DMS153 (cell line): Measurements from ENCODE around the gene ROPN1L.
"Not testable (repeated sequence)": the region's sequence is repeated elsewhere in the genome, so short reads cannot be mapped to it uniquely, and the experiment has no call there.

Source experiments
- DNase-seq: peaks from one replicate; lab custom pipeline; 2025; lab: John Stamatoyannopoulos, UW

Gene ROPN1L

DNA sequence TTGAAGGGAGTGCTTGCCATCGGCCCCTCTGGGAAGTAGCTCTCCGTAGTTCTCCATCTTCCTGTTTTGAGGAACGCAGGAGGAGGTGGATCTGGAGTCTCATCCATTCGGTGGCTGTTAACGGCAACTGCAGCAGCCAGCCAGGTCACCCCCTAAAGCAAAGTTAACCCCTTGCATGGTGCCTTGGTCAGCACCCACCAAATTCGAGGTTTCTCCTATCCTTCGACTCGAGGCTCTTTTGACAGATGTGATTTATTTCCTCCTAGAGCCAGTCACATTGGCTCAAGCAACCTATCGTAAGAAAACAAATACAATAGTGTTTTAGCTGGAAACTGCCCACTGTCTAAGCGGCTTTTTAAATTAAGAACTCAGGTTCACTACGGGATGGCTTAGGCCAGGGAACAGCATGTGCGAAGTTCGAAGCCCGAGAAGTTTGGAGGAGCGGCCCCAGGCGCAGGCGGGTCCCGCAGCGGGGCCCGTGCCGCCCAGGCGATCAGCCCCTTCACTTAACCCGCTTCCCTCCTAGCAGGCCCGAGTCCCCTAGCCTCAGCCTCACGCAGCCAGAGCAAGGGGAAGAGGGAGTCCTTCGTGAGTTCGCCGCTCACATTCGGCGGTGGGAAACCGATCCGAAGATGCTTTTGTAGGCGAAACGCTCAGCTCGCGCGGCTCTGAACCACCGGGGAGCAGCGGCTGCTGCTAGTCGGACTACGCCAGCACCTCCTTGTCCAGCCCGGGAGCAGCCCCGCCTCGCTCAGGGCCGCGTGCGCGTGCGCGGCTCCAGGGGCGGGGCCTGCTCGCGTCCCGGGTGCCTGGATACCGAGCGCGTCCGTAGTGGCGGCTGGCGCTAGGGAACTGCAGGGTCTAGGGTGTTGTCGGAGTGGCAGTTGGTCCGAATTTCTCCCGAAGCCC lies at the start of gene ROPN1L:
ROPN1L (plus strand) TSS at position 797 of the 909 bp plus-strand sequence. CDS start 289 bp downstream, outside the sequence.
- peak; percentile 84 for DNase-seq

DNA sequence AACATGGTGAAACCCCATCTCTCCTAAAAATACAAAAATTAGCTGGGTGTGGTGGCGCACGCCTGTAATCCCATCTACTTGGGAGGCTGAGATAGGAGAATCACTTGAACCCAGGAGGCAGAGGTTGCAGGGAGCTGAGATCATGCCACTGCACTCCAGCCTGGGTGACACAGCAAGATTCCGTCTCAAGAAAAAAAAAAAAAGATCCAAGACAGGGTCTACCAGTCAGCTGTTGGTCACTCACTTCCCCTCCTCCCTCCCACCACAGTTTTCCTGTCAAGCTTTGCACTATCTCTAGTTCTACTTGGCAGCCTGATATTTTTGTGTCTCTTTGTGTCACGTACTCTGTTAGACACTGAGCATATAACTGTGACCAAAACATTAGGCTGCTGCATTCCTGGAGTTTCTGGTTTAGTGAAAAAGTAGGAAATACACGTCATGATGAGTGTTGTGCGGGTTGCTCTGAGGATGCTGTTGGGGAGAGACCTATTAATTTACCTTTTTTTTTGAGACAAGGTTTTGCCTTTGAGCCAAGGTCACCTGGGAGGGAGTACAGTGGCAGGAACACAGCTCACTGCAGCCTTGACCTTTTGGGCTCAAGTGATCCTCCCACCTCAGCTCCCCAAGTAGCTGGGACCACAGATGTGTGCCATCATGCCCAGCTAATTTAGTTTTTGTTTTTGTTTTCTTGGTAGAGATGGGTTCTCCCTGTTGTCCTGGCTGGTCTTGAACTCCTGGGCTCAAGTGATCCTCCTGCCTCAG lies 48.9 kb upstream of the ROPN1L start:
- not testable (repeated sequence) for DNase-seq

DNA sequence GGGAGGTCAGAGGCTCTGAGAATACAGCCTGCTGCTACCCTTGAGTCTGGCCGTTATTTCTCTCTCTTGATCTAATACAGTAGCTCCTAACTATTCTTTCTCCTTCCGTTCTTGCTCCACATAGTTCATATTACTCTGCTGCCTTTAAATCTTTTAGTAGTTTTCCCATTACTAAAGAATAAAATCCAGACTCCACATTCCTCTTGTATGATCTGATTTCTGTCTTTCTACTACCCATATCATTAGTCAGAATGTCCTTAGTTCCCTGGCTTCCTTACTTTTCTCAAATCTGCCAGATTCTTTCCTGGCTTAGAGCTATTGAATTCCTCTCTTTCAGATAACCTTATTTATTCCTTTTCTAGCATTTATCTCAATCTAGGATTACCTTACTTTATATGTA lies 48.2 kb upstream of the ROPN1L start:
- no peak for DNase-seq

DNA sequence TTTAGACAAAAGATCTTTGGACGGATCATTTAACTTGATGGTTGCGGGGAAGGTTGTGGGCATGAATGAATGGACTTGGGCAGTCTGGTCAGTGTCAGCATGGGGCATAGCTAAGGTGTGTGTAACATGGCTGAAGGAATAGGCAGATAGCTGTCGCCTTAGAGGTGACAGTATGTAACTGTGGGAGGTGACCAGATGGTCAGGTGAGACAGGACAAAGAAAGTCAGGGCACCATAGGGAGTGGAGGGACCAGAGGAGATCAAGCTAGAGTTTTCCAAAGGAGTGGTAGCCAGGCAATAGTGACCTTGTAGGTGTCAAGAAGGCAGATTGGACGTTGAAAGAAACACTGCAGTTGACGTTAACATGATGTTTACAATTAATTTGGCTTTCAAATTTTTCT lies 45.1 kb upstream of the ROPN1L start:
- no peak for DNase-seq

DNA sequence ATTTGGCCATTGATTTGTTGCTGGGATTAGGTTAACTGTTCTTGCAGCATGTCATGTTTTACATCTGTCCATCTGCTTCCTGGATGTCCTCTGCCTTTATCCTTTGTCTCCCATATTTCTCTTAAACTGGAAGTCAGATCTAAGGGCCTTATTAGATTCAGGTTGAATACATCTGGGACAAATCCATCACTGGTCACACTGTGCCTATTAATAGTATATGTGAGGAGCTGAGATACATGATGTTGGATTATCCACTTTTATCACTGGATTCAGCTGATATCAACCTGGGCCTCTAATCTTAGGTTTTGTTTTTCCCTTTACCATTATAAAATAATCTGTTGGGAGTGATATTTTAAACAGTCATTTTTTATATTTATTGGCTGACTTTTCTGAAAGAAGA lies 41.8 kb upstream of the ROPN1L start:
- no peak for DNase-seq

DNA sequence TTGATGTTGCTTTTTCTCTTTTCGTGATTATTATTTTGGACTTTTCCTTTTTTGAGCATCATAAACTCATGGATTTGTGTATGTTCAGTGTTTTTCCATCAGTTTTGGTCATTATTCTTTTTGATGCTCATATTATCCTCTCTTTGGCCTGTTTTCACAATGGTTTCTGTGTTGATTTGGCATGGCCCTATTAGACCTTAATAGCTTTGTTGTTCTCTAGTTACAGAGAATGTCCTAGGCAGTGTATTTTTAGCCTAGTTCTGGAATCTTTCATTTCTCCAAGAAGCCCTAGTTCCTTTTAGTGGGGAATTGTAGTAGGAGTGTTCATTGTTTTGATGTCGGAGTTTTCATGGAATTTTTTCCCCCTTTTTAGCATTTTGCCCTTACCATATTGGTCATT lies 41.3 kb upstream of the ROPN1L start:
- no peak for DNase-seq

DNA sequence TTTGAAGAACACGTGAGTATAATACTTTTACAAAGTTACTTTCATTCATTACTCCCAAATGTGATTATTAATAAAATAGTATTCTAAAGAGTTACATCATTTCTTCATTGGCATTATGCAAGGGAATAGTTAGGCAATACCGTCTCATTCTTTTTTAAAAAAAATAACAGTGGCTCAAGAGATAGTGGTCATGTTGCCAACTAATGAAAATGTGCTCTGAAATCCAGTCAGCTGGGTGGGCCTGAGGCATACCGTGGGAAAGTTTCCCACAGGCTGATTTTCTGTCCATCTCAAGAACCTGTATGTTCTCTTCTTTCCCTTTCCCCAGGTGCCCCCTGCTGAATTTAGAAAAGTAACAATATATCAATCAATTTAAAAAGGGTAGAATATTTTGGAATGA lies 40.8 kb upstream of the ROPN1L start:
- DNase-seq: no peak

DNA sequence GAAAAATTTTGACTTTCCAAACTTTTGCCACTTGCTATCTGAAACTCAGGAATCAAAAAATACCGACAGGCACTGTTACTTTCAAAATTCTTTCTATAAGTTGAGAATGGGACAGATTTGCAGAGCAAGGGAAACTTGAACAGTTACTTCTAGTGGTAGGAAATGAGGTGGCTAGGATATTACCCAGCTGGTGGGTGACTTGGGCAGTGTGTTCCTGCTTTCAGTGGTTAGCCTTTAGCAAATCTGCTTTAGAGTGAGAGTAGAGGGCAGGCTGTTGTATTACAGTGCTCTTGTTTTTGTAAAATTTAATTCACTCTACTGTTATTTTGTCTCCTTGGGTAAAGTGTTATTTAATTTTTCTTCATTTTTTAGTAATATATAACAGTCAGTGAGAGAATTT lies 40.2 kb upstream of the ROPN1L start:
- DNase-seq: no peak

DNA sequence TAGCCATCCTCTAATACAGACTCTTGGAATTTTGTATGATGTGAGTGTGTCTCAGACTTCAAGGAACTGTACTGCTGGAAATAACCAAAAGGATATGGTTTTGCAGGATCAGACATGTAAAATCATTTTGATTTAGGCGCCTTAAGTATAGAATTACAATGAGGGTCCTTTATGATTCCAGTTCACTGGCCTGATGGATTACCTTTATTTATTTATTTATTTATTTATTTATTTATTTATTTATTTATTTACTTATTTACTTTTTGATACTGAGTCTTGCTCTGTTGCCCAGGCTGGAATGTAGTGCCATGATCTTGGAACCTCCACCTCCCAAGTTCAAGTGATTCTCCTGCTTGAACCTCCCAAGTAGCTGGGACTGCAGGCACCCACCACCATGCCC lies 37.9 kb upstream of the ROPN1L start:
- DNase-seq: no peak

DNA sequence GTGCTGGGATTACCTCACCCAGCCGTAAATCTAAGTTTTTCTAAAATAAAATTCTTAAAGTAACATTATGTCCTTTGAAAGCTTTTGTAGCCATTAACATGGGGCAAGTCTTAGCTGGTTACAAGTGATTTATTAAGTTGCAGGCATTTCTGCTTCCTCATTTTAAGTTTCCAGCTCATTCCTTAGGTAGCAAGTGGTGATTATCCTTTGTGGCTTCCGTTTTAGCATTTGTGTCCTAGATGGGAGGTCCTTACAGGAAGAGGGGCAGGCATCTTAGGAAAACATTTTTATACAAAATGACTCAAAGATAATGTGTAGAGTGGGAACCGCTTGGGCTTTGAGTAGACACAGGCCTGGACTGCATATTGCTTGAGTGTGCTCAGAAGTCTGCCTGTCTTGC lies 35.0 kb upstream of the ROPN1L start:
- no peak for DNase-seq

DNA sequence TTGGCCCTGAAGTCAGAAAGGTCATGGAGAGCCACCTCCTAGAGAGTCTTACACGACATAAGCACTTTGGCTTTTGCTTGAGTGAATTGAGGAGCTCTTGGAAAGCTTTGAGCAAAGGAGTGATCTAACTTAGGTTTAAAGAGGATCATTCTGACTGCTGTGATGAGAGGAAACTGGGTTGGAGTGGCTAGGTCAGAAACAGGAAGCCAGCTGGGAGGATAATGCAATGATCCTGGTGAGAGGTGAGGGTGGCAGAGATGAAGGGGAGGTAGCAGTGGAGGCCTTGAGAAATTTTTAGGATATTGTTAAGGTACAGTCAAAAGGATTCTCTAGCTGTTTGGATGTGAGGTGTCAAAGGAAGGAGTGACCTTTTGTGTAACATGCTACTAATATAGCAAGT lies 32.2 kb upstream of the ROPN1L start:
- no peak for DNase-seq

DNA sequence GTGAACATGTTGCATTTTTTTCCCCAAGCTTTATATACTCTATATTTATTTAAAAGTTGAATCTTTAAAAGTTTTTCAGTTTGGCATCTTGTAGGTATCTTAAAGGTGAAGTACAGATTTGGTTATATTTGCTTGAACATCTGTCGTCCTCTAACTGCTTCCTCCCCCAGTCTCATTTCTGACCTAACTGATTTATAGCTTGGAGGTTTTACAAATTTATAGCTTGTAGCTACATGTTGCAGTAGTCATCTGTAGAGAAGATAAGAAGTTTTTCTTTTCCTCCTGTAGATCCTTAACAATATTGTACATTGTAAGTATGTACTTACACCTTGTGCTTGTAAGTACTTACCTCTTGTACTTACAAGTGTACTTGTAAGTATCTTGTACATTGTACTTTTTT lies 31.0 kb upstream of the ROPN1L start:
- DNase-seq: no peak

DNA sequence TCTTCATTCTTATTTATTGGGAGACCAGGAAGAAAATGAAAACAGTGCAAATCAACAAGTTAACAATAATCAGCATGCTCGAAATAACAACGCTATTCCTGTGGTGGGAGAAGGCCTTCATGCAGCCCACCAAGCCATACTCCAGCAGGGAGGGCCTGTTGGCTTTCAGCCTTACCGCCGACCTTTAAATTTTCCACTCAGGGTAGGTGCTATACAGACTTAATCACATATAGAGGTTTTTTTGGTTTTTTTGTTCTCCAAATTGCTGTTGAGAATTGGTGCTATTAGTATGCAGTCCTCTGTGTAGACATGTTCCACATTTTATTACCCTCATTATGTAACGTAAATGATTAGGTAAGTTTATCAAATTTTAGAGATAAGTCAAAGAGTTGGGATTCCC lies 30.3 kb upstream of the ROPN1L start:
- no peak for DNase-seq

DNA sequence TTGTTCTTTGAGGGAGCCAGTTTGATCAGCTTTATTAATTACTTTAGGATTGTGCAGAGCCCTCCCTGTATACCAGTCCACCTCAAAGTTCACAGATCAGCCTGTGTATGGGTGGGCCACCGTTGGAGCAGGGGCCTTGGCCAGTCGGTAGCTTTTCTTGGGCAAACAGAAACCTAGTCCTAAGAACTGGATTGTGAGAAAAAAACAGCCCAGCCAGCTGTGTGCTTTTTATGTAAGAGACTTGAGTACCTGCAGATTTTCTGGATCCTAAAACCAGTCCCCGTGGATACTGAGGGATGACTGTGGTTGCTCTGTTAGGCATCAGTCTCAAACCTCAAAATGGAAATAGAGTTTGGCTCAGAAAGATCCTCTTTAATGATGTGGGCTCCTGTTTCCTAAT lies 24.8 kb upstream of the ROPN1L start:
- no peak for DNase-seq

DNA sequence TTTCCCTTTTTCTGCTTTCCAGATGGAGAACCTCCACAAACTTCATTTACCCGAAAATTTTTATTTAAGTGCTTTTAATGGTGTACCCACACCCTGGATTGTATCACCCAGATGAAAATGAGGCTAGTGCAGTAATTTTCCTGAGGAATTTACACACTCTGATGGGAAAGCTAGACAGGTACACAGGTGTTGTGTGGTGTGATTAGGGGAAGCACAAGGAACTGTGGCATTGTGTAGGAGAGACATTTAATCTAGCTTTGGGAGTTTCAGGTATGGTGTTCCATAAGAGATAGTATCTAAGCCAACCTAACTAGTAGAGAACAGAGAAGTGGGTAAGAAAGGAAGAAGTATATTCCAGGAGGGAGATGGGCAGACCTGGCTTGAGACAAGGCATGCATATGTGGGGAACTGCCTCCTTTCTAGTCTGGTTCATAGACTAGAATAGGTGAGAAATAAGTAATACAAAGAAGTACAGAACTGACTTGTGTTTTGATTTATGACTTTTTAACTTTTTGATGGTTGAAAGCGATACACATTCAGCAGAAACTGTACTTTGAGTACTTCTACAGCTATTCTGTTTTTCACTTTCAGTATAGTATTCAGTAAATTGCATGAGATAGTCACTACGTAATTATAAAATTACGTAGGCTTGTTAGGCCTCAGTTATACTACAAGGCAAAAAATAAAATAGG lies 22.9 kb upstream of the ROPN1L start:
- DNase-seq: no peak

DNA sequence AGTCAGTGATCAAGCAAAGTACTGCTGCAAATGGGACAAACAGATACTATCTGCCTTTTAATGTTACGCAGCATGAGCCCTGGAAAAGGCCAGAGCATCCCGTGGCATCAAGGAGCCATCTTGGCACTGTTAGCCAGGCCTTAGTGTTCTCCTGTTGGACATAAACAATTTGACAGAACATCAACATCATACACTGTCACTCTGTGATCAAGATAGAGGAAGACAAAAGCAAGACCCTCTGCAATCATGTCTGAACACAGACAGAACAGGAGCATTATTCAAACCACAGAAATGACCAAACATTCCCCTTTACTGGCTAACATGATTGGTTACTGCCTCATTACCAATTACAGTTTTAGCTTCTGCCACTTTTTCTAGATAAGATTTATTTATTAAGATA lies 21.2 kb upstream of the ROPN1L start:
- no peak for DNase-seq

DNA sequence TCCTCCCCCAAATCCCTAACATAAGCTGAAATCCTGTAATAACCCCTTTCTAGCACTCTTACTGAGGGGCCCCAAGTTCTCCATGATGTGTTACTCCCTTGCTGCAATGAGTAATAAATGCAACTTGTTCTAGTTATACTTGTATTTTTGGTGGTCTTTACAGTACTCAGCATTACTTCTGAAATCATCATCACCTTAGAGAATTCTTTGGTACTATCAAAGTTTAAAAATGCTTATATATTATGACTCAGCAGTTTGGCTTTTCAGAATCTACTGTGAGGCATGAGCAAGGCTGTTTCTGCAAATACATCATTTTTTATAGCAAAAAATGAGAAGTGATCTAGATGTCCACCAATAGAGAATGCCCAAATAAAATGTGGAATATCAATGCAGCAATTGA lies 20.7 kb upstream of the ROPN1L start:
- DNase-seq: no peak

DNA sequence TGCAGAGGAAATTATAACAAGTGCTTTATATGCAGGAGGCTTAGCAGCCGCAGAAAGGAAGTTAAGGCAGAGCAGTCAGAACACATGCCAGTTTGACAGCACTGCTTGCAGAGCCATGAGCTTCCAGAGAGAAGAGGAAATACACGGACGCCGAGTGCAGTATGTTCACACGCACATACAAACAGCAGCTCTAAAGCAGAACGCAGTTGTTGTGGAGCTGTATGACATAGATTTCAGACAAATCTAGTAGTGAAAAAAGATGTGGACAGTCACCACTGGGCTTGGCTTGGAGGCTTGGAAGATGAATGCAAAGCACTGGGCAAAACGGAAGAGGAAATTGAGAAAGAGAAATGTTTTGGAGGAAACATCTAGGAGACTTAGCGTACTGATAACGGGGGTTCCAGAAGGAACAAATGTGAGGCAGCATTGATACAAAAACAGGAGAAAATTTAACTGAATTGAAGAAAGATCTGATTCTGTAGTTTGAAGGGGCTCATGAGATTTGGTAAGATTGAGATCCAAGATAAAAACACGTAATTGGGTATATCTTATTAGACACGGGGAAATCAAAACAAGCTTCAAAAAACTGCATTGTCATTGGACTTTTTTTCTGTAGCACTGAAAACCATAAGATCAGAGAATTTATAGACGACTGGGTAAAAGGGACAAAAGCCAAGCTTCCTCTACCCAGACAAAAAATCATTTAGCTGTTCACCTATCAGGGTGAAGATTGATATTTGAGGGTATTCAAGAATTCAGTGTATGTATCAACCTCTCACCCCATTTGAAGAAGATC lies 19.6 kb upstream of the ROPN1L start:
- no peak for DNase-seq

DNA sequence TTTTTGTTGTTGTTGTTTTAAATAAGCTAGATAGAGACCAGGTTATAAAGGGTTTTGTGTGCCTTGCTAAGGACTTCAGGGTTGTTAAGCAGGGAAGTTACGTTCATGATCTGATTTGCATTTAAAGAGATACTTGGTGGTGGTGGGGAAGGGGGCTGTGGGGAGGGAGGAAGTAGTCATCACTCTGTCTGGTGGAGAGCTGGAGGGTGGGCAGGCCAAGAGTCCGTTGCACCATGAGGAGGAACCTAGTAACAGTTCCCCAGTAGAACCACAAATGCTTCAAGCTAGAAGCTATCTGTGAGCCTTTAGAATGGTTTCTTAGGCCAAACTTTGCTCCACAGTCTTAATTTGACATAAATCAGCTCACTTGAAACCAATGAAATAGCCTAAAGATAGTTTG lies 18.7 kb upstream of the ROPN1L start:
- no peak for DNase-seq

DNA sequence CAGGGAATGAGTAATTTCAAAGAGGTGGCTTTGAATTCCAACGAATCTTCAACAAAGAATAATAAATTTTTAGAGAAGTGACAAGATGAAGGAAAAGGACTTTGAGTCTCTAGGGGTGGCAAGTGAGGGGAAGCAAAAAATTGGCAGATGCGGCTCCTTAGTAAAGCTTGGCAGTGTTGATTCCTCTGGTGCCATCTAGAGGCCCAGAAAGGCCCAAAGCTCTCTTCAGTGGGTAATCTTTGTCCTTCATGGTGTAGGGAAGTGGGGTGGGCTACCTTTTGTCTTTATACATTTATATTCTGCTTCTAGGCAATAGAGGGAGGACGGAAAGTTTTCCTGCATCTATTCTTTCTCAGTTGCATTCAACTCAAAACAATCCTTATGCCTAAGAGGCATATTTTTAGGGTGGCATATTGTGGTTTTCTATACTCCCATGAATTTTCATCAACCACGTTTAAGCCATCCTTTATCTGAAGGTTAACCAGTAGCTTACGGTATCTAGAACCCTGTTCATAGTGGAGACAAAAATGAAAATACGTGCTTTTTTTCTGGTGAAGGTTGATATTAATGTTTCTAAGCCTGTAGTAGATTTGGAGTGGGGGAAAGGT lies 17.5 kb upstream of the ROPN1L start:
- no peak for DNase-seq

DNA sequence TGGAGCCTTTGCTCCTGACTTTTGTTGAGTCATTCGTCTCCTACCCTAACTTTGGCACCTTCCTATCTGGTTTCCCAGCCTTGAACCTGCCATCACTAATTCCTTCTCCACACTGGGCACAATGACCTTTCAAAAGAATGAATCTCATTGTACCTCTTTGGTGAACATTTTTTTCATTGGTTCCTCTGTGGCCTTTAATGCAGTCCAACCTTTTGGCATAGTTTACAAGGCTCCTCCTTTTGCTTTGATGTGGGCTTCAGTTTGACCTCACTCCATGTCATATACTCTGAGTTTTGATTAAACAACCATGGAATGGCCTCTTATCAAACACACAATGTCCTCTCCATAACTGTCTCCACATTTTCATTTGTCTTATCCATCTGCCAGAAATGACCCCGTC lies 14.5 kb upstream of the ROPN1L start:
- DNase-seq: no peak

DNA sequence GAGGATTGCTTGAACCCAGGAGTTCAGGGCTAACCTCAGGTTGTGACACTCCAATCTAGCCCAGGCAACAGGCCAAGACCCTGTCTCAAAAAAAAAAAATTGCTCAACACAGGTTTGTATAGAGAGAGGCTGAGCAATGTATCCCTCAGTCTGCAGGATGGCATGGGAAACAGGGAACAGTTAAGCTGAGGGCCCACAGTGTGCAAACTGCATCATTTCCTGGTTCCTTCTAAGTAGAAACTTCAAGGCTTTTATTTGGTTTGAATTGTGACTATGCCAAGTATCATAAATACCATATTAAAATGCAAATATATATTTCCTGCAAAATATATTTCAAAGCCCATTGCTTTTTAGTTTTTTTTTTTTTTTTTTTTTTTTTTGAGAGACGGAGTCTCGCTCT lies 13.7 kb upstream of the ROPN1L start:
- no peak for DNase-seq
